ENCODE measurements around the gene FBXO31. TPM values are rescaled to one million over a fixed set of nuclear protein-coding genes. Genes with fewer than 3 reads are reported as not detected.

Gene FBXO31
- total and polyA plus RNA-seq, 10 of the 15 experiments (the other 5 are each of a cell fraction or from before 2014, with no cell fraction given): 0.19 to 33.1 (median 10.3) TPM

DNA sequence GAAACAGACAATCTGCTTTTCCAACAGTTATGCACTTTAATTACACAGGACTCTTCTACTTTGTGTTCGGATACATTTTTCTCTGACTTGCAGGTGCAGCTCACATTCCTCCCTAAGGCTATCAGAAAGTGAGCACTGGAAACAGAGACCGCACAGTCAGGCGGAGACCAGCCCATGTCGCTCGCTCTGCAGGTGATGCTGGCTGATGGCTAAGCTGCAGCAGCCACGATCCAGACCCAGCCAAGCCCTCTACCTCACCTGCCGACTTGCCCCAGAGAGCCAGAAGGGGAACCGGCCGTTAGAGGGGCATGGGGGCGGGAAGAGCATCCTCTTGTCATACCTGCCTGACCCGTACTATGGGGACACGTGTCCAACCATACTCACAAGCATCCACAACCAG, 42.4 kb upstream of the FBXO31 start (continued):
- no peak for TF ChIP-seq SMC3 (IDR thresholded peaks at IDR 0.05; ENCODE audit: borderline replicate concordance, low read length)

DNA sequence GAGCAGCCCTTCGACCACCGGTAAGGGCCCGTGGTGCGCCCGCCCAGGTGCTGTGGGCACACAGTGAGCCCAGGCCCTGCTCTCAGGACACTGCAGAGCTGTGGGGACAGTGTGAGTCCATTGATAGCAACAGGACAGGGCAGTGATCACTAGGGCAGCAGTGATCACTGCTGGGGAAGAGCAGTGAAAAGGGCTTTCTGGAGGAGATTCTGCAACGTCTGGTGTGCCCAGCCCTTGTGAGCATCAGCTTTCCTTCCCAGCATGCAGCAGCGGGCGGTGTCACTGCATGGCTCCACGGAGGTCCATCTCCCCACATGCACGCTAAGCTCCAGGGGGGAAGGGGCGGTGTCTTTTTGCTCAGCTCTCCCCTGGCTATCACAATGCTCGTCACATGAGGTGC, 40.7 kb upstream of the FBXO31 start:
- ATAC-seq (no peak), DNase-seq (ENCODE audit: low read depth, low spot score) (no peak), FAIRE-seq (no peak)
- ChIA-PET SMC1A (ENCODE audit: uncharacterized antibody, unreplicated experiment) (no interaction called here), CTCF (no interaction called here), POLR2A (no interaction called here), RAD21 (ENCODE audit: unreplicated experiment) (no interaction called here)
- H3K4me2 ChIP-seq (ENCODE audit: control insufficient read depth, insufficient read depth): no peak overlapping the region
- H3K27me3 ChIP-seq (replicated peaks in 1 of 2; ENCODE audit: control insufficient read depth in 2 of 2, insufficient read depth in 2 of 2, low read length in 1 of 2): no peaks in the 10 kb centered on the region; a peak in 1 of 4 replicates
- in situ Hi-C loops (cut with MboI) (no loop called here), intact Hi-C loops (cut with micrococcal nuclease; ENCODE audit: unreplicated experiment) (no loop called here)
- H3K9me3 ChIP-seq (replicated peaks; ENCODE audit: control insufficient read depth, insufficient read depth, low read length): no peaks in the 10 kb centered on the region; the same call in 2 of the 3 replicates
- H3K36me3 ChIP-seq (ENCODE audit: control insufficient read depth in 2 of 2, insufficient read depth in 2 of 2, low read length in 1 of 2): no peaks in the 10 kb centered on the region
- H4K20me1 ChIP-seq (ENCODE audit: control insufficient read depth, insufficient read depth): no peaks in the 10 kb centered on the region; the same call in 1 of the 2 replicates
- TF ChIP-seq MEF2B (IDR thresholded peaks at IDR 0.05; ENCODE audit: partially characterized antibody, poor library complexity, severe bottlenecking): no peak
- TF ChIP-seq HCFC1 (IDR thresholded peaks at IDR 0.05; ENCODE audit: low read length): no peak
- no peak for TF ChIP-seq ZBED1 (IDR thresholded peaks at IDR 0.05; ENCODE audit: borderline replicate concordance)
- TF ChIP-seq, protein P1, sequence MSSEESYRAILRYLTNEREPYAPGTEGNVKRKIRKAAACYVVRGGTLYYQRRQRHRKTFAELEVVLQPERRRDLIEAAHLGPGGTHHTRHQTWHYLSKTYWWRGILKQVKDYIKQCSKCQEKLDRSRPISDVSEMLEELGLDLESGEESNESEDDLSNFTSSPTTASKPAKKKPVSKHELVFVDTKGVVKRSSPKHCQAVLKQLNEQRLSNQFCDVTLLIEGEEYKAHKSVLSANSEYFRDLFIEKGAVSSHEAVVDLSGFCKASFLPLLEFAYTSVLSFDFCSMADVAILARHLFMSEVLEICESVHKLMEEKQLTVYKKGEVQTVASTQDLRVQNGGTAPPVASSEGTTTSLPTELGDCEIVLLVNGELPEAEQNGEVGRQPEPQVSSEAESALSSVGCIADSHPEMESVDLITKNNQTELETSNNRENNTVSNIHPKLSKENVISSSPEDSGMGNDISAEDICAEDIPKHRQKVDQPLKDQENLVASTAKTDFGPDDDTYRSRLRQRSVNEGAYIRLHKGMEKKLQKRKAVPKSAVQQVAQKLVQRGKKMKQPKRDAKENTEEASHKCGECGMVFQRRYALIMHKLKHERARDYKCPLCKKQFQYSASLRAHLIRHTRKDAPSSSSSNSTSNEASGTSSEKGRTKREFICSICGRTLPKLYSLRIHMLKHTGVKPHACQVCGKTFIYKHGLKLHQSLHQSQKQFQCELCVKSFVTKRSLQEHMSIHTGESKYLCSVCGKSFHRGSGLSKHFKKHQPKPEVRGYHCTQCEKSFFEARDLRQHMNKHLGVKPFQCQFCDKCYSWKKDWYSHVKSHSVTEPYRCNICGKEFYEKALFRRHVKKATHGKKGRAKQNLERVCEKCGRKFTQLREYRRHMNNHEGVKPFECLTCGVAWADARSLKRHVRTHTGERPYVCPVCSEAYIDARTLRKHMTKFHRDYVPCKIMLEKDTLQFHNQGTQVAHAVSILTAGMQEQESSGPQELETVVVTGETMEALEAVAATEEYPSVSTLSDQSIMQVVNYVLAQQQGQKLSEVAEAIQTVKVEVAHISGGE (CRISPR knock-in tag; IDR thresholded peaks at IDR 0.05): no peak
- no peak for TF ChIP-seq RAD51 (IDR thresholded peaks at IDR 0.05)
- TF ChIP-seq YBX1 (IDR thresholded peaks at IDR 0.05): no peak
- H3K79me2 ChIP-seq (ENCODE audit: control insufficient read depth, insufficient read depth, low read length): no peaks in the 10 kb centered on the region
- no peaks in the 10 kb centered on the region for H3K4me1 ChIP-seq (ENCODE audit: control insufficient read depth, insufficient read depth, low read length)
- no peak overlapping the region for H3K4me3 ChIP-seq
- no peak overlapping the region for H2AFZ ChIP-seq (ENCODE audit: control insufficient read depth, low read depth, low read length)
- no peak overlapping the region for H3K9ac ChIP-seq (ENCODE audit: control insufficient read depth, insufficient read depth, low read length)
- H3K27ac ChIP-seq (ENCODE audit: control insufficient read depth, insufficient read depth): no peak overlapping the region
- no TSS peak for BruUV-seq (replicated peaks)
- 47% methylated on average over 12 of the region's 12 CpGs for WGBS (ENCODE audit: insufficient coverage, insufficient replicate concordance, low lambda C conversion rate, missing lambda C conversion rate)
